GM21786 (cell line): ENCODE results near the gene EFNA3.

Source experiments
- ATAC-seq: cut with Tn5 transposase; IDR thresholded peaks from one replicate; pipeline ENCODE4 v1.9.1; 2021; ENCODE audit not compliant: unreplicated experiment

The EFNA3 gene

GRCh38 chr1:155078469-155079209, at the start of gene EFNA3:
TSS of gene EFNA3 (plus strand) at chr1:155078837. CDS start at chr1:155078942, 105 bp downstream.
- no peak for ATAC-seq

- no peak for ATAC-seq
Observed at GRCh38 chr1:155029513-155030242, 49.0 kb upstream of the EFNA3 start.

GRCh38 chr1:155030243-155030795, 48.3 kb upstream of the EFNA3 start:
- no peak for ATAC-seq

- no peak for ATAC-seq
Observed at GRCh38 chr1:155030899-155031298, 47.7 kb upstream of the EFNA3 start.

- ATAC-seq, result no peak
Observed at GRCh38 chr1:155032886-155033285, 45.8 kb upstream of the EFNA3 start.

- ATAC-seq, result no peak
Observed at GRCh38 chr1:155033524-155033923, 45.1 kb upstream of the EFNA3 start, which contains the start of the genes DCST1 and DCST2. TSS of gene DCST1 (plus strand) at chr1:155033824. CDS start at chr1:155034037, 213 bp downstream. TSS of gene DCST2 (minus strand) at chr1:155033781. CDS start at chr1:155033701, 80 bp downstream.

- ATAC-seq, result no peak
Observed at GRCh38 chr1:155034318-155035208, 44.1 kb upstream of the EFNA3 start.

GRCh38 chr1:155035936-155036335, 42.7 kb upstream of the EFNA3 start:
- no peak for ATAC-seq

GRCh38 chr1:155037043-155037442, 41.6 kb upstream of the EFNA3 start:
- no peak for ATAC-seq

GRCh38 chr1:155037851-155038441, 40.7 kb upstream of the EFNA3 start:
- no peak for ATAC-seq

GRCh38 chr1:155038602-155039307, 39.9 kb upstream of the EFNA3 start:
- ATAC-seq, result no peak

- no peak for ATAC-seq
Observed at GRCh38 chr1:155039308-155039669, 39.3 kb upstream of the EFNA3 start.

- ATAC-seq, result no peak
Observed at GRCh38 chr1:155040358-155041093, 38.1 kb upstream of the EFNA3 start.

- ATAC-seq, result no peak
Observed at GRCh38 chr1:155042789-155043188, 35.8 kb upstream of the EFNA3 start.

GRCh38 chr1:155043301-155043702, 35.3 kb upstream of the EFNA3 start:
- ATAC-seq, result no peak

GRCh38 chr1:155043793-155044192, 34.8 kb upstream of the EFNA3 start:
- ATAC-seq, result no peak

- ATAC-seq, result no peak
Observed at GRCh38 chr1:155044365-155044764, 34.3 kb upstream of the EFNA3 start.

GRCh38 chr1:155044812-155045657, 33.6 kb upstream of the EFNA3 start:
- ATAC-seq, result no peak
